Coronary artery (tissue), 2 donors: Measurements from ENCODE around the gene MALL.

ENCODE experiments used
- DNase-seq: peaks from one replicate; pipeline ENCODE4 v3.0.0-alpha.2; 2017; ENCODE audit warnings: low spot score
- H3K27ac ChIP-seq, 2 donors: fragments of 200-600 bp; sonication (generic); one replicate each; pipeline ENCODE4 v1.5.1; 2016 to 2019
- H3K4me3 ChIP-seq: fragments of 200-600 bp; sonication (generic); 2 replicates; pipeline ENCODE4 v1.5.1; 2016; ENCODE audit warnings: mild to moderate bottlenecking, moderate library complexity
- CTCF ChIP-seq: fragments of 200-600 bp; sonication (generic); IDR thresholded peaks from one replicate; pipeline ENCODE4 v1.5.1; 2019; ENCODE audit warnings: antibody characterized with exemption

MALL gene

GRCh38 chr2:110146945-110147332 lies 31.3 kb upstream of the MALL start:
- no peak for DNase-seq
- Histone ChIP-seq H3K4me3 (no peak overlapping the region), H3K27ac (no peak overlapping the region)
- no peak for TF ChIP-seq CTCF

GRCh38 chr2:110146183-110146944 lies 30.7 kb upstream of the MALL start:
- TF ChIP-seq CTCF, result no peak
- Histone ChIP-seq H3K27ac (no peak overlapping the region), H3K4me3 (no peak overlapping the region)
- no peak for DNase-seq

DNA sequence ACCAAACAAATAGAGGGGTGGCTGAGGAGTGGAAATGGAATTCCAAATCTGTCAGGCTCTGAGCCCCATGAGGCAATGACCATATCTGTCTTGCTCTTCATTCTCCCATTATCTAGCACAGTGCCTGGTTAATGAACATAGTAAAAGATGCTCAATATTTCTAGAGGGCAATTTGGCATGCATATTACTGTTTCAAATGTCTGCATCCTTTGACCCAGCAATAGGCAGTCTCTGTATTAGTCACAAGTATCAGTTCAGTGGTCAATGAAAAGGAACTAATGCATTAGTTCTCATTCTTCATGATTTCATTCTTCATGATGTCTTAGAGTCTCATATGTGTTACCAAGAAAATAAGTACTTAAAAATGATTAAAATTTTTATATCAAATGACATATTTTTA lies 28.4 kb upstream of the MALL start:
- no peak for DNase-seq
- Histone ChIP-seq H3K27ac (no peak overlapping the region), H3K4me3 (no peak overlapping the region)
- TF ChIP-seq CTCF, result no peak

- TF ChIP-seq CTCF, result no peak
- no peak overlapping the region for H3K4me3 ChIP-seq
- H3K27ac ChIP-seq, result no peak overlapping the region
- DNase-seq, result no peak
These were observed 24.8 kb upstream of the MALL start for GRCh38 chr2:110140401-110140800.

GRCh38 chr2:110134025-110134424 lies 18.4 kb upstream of the MALL start:
- Histone ChIP-seq H3K27ac (no peak overlapping the region), H3K4me3 (no peak overlapping the region)
- TF ChIP-seq CTCF, result no peak
- DNase-seq, result no peak

DNA sequence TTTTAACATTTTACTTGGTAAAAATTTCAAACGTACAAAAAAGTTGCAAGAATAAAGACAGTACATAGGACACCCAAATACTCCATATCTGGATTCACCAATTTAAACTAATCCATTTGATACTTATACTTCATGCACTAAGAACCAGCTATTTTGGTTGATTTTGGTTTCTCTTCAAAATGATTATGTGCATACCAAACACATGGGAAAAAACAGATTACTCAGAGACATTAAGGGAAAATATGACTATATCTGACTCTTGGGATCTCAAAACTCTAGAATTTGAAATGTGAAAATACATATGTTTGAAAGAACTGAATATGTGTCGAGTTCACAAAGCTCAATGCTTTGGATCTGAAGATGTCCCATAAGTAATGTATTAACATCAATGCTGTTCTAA lies 15.5 kb upstream of the MALL start:
- TF ChIP-seq CTCF, result no peak
- Histone ChIP-seq H3K27ac (no peak overlapping the region), H3K4me3 (no peak overlapping the region)
- no peak for DNase-seq

- Histone ChIP-seq H3K27ac (no peak overlapping the region), H3K4me3 (no peak overlapping the region)
- DNase-seq, result no peak
- TF ChIP-seq CTCF, result no peak
These were observed 15.1 kb upstream of the MALL start for GRCh38 chr2:110130757-110131156.
